Stimulated activated CD4-positive, alpha-beta T cell treated with anti-CD3 and anti-CD28 coated beads, Interleukin-12 subunit alpha, Interleukin-12 subunit beta, amount 100 ng/mL, for 48 hours (primary cell): ENCODE measurements around the gene NAA10.

ENCODE experiments used
- DNase-seq, 3 donors: peaks; one replicate each; pipeline ENCODE4 v3.0.0-alpha.2; 2020; ENCODE audit warnings: low read depth in 2 of 3, low spot score in 1 of 3

The NAA10 gene

DNA sequence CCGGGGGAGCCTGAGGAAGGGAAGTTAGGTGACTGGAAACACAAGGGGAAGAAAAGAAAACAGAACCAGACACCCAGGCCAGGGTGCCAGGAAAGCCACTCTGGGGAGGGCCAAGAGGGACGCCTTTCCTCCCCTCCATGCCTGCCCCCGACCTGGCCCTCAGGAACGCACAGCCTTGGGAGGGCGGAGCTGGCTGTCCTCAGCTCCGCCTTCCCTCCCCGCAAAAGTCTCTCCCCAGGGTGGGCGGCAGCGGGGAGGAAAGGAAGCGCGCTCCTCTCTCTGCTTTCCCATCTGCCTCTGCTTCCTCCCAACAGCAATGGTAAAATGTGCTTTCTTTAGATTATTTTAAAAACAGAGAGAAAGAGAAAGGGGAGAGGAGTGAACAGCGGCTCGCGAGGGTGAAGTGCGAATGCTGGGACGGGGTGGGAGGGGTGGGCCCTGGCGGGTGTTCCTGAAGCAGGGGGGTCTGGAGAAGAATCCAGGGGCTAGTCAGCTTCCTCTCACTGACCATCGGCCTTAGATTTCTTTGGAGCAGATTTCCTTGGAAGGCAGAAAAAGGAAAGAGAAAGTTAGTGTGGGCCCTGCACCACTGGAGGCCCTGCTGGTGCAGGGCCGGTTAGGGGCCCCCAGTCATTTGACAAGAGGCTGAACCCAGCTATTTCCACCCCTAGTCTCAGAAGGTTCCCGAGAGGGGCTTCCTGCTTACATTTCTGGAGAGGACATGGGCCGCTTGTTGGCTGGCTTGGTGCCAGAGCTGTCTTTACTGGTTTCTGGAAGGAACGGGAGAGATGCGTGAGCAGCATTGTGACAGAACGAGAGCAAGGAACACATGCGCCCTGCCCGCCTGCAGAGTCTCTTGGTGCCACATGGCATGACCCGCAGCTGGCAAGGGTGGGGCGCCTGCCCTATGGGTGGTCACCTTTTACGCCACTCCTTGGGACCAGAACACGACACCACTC lies 14.3 kb upstream of the NAA10 start:
- DNase-seq = no peak

DNA sequence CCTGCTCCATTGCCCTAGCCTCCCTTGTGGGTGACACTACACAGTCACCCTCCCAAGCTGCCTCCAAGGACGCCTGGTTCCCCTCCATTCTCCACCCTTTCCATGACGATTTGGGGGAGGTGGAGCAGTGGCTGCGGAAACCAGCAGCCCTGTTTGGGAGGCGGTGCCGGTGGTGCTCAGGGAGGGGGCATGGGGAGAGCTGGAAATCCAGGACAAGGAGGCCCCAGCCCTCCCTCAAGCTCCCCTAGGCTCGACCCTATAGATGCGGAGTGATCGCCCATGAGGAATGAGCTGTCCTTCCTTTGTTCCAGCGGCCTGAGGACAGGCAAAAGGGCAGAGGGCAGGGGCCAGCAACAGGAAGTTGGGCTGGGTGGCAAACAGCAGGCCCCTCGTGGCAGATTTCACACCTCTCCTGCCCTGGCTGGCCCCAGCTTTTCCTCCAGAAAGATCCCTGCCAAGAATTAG lies 13.2 kb upstream of the NAA10 start:
- no peak for DNase-seq

DNA sequence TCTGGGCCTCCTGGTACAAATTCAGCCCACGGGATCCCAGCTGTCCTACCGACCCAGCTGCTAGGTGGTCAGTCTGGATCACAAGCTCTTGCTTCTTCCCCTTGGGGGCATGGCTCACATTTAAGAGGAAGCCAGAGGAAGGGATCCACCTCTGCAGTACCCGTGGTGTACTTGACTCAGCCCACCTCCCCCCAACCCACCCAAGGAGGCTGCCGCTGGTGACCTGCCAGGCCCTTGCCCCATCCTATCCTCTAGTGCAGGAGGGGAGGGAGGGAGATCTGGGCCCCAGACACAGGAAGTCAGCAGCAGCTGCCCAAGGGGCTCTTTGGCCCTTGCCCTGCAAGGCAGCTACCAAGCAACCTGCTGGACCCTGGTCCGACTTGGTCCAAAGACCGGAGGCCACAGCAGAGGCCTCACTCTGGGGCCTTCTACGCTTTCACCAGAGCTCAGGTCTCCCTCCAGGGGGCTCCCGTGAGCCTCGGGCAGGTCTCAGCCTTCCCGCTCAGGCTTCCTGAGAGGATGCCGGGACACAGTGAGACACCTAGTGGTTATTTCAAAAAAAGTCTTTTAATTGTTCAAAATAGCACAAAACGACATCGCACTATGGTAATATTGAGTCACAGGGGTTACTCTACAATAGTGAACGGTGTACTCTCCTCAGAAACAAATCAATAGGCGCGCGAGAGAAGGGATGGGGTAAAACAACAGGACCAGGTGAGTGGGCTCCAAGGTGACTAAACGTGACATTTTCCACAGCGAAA lies 12.4 kb upstream of the NAA10 start:
- peak; percentile 63 to 75 (median 65) for DNase-seq

DNA sequence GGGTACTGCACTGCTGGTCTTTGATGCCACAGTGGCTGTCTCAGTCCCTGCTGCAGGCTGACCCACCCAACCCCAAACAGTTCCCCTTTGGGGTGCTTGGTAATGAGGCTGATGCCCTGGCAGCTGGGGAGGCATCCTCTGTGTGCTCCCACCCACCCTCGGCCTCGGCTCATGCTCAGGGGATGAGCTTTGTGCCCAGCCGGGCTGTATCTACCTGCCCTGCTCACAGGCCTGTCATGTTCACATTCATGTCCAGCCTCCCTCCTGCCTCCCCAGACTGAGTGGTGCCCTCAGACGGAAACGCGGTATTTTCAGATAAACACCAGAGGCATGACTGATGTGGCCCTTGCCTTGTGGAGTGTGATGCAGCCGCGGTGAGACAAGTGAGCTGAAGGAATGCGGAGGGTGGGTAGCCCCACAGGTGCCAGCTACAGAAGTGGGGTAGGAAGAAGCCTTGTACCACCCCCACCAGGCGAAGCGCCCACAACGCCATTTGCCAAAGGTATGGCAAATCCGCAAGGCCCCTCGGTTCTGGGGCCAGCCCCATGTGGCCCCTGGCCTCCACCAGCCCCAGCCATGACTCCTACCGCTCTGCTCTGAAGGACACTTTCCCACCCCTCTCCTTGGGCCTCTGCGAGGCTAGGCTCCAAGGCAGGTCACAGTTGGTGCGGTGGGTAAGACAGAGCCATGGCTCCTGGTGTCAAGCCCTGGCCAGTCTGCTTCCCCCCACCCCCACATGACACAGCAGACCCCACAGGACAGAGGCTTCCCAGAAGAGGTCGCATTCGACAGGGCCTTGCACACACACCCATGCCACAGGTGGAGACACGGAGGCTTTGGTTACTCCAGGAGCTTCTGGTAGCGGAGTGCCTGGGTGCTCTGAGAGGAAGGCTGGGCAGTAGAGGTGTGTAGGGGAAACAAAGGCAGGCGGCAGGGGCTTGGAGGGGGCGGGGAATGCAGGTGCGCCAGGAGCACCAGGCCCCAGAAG lies 11.4 kb upstream of the NAA10 start:
- no peak for DNase-seq

DNA sequence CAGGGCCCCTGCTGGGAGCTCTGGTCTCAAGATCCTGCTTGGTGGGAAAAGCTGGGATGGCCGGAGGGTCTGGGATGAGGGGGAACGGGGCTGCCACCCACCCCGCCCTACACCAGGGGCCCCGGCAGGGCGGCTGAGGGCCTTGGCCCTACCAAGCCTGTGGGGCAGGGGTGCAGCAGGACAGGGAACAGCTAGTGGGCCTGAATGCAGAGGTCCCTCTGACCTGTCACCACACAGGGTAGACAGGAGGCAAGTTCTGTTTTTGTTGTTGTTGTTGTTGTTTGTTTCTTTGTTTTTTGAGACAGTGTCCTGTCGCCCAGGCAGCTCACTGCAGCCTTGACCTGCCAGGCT lies 9.9 kb upstream of the NAA10 start:
- no peak for DNase-seq

DNA sequence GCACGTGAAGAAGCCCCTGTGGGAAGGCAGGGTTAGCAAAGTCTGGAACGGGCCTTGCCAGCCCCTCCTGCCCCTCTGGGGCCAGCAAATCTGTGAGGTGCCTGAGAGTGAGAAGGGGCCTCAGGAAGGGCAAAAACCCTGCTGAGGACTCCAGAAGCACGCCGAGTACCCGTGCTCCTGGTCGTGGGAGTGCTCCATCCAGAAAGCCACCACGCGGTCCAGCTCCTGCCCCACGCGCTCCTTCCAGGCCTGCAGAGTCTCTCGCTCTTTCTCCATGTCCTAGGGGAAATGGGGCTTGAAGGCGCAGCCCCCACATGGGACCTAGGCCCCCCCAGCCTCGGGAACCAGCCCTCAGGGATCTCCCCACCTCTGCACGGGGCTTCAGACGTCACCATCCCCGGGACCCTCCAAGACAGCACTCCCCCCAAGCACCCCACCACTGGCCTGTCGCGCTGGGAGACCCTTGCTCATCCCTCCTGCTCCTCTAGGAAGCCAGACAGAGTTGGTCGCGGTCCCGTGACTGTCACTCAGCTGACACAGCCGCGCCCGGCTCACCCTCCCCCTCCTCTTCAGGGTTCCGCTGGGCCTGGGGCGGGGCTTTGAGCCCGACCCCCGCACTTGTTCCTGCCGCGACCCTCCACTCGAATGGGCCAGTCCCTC lies 9.4 kb upstream of the NAA10 start, which contains the start of gene RENBP:
RENBP (minus strand) TSS at position 504 of the 660 bp plus-strand sequence; CDS start at position 471, 33 bp downstream.
- DNase-seq = peak in 1 of 3 donors; percentile 30

DNA sequence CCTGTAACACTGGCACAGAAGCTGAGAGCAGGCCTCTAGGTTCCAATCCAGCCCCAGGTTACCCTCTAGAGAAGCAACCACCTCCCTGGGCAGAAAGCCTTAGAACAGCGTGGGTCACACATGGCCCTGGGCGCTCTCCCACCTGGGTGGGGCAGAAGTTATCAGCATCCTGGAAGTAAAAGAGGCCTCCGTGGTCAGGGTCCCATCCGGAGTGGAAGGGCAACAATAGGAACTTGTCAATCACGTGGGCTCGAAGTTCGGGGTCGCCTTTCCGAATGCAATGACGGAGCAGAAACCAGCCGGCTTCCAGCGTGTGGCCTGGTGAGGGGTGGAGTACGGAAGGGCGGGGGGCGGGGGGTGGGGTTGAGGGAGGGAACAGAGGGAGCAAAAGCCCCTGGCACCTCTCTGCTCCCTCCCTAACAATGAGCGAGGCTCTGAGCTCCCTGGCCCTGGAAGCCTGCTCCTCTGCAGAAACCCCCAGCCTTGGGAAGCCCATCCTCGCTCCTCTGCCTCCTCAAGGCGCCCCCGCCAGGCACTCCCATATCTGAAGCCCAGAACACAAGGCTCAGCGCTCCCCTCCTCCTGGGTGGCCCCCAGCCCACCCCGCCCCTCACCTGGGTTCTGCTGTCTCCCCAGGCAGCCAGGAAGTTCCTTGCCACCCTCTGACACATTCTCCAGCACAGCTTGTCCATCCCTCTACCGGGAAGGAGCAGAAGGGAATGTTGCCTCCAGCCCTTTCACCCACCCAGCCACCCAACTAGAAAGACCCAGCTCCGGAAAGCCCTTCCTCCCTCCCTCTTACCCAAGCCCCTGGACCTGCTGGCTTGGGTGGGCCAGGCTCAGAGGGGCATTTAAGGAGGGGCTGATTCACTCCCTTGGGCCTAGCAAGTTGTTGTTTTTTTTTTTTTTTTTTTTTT lies 6.8 kb upstream of the NAA10 start:
- no peak for DNase-seq

DNA sequence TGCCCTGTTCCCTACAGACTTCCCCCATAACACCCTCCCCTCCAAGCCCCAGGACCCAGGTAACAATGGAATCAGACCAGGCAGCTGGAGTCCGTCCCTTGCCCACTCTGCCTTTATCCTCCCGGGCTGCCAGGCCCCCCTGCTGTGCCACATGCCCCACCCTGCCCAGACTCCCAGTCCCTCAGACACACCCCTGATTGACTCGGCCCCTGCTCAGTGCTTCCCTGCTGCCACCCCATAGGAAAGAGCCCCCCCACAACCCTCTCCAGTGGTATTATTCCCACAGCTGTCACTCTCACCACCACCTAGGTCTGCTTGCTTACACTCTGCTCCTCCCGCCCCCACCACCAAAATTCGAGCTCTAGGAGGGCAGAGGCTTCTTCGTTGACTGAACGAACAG lies 4.7 kb upstream of the NAA10 start:
- no peak for DNase-seq

DNA sequence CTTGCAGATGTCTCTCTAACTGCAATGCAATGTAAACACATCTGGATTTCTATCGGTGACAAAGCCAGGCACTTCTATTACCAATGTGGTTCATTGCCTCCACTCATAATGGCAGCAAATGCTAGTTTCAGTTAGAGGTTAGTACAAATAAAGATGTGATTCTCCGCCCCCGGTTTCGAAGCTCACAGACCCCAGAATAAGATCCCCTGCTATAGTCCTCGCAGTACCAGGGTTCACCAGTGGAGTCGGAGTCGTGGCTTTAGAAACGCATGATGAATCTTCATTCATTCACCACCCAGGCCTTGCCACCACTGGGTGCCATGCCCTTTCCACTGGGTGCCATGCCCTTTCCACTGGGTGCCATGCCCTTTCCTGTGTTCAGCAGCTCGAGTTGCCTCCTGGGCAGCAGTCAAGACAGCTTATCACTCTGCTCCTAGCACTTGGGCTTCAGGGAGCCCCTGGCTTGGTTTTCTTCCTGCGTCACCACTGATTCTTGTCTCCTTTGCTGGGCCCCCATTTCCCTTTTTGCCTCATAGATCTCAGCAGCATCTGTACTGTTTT lies 3.5 kb upstream of the NAA10 start:
- DNase-seq = no peak

DNA sequence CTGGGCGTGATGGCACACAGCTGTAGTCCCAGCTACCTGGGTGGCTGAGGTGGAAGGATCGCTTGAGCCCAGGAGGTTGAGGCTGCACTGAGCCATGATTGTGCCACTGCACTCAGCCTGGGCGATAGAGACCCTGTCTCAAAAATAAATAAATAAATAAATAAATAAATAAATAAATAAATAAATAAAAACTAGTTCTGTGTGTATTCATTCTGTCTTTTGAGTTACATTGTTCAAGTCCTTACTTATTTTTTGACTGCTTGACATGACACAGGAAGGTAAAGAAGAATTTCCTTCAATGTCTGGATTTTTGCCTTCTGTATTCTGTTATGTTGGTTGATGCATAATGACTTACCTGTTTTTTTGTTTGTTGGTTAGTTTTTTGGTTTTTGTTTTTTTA lies 2.2 kb upstream of the NAA10 start:
- DNase-seq = no peak

DNA sequence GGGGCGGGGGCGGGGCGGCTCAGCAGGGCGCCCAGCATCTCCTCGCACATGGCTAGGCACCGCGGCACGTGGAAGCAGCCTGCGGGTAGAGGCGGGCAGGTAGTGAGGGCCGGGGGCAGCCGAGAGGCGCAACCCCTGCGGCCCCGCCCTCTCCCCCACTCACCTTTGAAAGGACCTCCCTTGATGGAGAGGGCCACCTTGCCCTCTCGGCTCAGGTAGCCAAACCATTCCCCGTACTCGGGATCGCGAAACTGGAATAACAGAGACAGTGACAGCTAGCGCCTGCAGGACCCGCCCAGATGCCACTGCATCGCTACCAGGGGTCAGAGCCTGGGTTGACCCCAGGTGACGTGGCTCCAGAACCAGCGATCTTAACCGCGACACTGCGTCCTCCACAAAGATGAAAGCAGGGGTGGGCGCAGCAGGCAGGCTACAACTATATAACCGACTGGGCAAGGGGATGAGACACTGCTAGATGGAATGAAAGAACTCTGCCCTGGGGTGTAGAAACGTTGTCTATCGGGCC lies 552 bp upstream of the NAA10 start:
- DNase-seq = no peak

DNA sequence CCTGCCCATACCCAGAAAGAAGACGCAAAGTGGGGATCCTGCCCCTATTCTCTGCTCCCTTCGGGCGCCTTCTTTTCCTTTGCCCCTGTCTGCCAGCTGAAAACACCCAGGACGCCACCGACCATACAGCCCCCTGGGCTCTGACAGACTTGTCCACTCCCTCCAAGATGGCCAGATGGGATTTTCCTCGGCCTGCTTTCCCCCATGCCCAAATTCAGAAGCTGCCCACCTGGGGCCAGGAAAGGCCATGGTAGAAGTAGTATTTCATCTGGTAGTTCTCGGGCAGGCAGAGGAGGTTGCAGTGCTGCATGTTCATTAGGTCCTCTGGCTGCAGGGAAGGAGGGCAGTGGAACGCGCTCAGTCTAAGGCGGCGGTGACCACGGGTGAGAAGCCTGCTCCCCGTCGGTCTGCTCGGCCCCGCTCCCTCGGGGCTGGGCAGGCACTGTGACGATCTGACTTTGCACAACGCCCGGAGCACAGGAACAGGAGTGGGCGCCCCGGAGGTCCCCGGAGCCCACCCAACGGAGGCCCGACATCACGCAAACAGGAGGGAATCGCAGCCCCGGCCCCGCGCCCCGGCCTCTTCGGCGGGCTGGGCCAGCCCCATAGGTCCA lies 582 bp downstream of the NAA10 start:
- no peak for DNase-seq

DNA sequence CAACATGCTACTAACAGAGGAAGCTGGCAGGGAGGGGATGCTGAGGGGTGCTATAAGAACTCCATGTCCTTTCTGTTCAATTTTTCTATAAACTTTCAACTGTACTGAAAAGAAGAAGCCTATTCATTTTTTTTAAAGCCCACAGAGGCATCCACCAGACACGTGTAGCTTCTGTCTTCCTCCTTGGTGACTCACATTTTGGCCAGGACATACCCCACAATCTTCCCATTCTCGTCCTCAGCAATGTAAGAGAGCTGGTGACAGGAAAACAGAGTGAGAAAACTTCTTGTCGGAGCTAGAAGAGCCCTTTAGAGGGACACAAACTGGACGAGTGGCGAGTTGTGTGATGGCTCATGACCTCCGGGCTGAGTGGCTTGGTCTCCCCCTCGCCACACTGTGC lies 1.1 kb downstream of the NAA10 start:
- no peak for DNase-seq

DNA sequence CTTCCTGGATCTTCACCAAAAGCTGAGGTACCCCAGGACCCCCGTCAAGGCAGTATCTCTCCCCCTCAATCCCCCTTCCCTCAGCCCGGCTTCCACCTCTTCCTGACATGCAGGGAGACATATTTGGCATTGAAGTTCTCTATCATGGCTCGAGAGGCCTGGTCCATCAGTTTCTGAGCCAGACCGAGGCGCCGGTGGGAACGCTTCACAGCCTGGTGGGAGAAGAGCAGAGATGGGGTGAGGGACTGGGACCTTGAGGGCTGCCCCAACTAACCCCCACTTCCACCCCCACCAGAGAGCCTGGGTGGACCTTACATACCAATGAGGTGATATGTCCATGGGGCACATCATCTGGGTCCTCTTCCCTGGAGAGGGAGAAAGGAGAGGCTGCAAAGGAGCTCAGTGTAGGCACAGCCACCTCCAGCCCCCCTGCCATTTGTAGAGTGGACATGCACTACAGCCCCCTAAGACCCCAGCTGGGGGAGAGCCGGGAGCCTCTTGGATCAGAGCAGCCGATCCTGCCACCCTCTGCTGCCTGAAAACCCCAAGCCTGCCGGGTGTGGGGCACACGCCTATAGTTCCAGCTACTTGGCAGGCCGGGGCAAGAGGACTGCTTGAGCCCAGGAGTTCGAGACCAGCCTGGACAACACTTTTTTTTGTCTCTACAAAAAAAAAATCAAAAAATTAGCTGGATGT lies 2.5 kb downstream of the NAA10 start:
- DNase-seq = no peak

DNA sequence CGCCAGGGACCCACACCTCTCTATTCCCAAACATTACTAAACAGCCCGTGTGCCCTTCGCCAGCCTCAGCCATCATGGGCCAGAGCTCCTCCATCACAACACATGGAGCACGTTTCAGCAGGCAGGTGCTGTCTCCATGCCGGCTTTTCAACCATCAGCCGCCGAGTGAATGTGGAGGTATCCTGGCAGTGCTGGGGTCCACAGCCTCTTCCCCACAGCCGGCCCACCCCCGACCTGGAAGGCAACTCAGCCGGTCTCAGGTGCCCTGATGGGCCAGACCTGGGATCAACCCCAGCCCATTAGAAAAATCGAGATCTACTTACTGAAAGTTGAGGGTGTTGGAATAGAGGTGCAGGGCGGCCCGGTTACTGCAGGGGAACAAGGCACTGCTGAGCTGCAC lies 3.1 kb downstream of the NAA10 start:
- no peak for DNase-seq

DNA sequence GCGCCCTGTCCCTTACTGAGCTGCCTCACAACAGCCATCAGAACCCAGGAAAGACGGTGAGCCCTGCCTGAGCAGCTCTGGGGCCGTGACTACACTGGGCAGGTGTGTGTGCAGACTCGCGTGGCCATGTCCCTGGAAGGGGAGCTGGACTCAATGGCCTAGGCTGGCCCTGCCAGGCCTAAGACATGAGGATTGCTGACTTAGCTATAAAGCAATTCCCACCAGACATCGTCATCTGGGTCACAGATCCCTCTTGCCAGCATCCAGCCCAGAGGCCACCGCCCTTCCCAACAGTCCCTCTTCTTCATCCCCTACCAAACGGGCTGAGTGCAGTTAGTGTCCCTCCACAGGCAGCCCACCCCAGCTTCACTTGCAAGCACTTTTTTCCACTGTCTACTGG lies 3.7 kb downstream of the NAA10 start:
- no peak for DNase-seq

DNA sequence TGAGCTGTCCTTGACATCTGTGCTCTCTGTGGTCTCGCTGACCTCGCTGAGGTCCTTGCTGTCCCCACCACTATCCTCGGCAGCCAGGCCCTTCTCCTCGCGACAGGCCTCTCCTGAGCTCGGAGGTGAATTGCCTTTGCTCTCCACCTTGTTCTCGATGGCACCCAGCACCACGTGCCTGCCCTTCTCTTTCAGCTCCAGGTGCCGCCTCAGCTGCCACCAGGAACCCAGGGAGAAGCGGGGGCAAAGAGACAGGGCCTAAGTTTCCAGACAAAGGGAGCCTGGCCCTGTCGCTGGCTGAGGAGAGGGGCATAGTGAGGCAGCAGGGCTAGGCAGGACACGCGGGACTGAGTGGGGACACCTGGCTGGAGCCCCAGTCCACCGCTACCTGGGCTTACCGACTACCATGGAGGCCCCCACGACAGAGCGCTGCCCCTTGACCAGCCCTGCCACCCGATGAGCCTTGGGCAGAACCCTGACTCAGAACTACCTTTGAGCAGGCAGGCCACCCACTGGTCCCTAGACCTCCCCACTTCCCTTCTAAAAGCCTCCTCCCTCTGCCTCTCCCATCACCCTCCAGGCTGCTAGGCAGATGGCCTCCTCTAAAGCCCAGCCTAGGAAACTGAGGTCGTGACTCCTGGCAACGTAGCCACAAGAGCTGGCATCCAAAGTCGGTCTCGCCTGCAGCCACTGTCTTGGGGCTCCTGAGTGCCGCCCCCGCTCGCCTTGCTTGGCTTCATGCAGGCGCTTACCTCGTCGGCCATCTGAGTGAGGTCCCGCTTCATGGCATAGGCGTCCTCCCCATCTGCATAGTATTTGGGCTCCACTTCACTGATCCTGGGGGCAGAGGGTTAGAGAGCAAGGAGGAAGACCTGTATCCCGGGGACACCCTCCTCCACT lies 4.6 kb downstream of the NAA10 start:
- DNase-seq = no peak
